HG03575 (cell line): ENCODE results near the gene WDR18.

ENCODE experiments used
- ATAC-seq: cut with Tn5 transposase; IDR thresholded peaks from one replicate; pipeline ENCODE4 v1.9.1; 2021; ENCODE audit not compliant: unreplicated experiment, insufficient number of reproducible peaks, low FRiP score; ENCODE audit errors: extremely low read depth

WDR18 gene

GRCh38 chr19:1000591-1001537 is 16.7 kb downstream of the WDR18 start:
- no peak for ATAC-seq

GRCh38 chr19:1001538-1002166 is 17.5 kb downstream of the WDR18 start:
- no peak for ATAC-seq

DNA sequence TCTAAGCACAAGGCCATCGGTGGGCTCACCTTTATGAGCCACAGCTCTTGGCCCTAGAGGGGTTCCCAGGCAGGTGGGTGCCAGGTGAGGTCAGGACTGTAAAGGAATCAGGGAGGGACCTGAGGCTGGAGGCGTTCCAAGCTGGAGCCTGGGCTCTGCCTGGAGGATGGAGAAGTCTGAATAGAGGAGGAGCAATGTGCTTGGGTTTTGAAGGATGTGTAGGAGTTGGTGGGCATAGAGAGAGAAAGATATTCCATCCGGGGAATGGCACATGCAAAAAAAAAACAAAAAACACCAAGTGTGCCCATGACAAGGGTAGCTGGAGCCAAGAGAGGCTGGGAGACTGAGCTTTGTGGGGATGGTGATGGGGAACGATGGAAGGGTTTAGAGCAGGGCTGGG is 18.5 kb downstream of the WDR18 start:
- no peak for ATAC-seq

DNA sequence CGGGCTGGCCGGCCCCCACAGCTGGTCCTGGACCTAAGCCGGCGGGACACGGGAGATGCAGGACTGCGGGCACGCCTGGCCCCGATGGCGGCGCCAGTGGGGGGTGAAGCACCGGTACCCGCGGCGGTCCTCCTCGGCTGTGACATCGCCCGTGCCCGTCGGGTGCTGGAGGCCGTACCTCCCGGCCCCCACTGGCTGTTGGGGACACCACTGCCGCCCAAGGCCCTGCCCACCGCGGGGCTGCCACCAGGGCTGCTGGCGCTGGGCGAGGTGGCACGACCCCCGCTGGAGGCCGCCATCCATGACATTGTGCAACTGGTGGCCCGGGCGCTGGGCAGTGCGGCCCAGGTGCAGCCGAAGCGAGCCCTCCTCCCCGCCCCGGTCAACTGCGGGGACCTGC is 19.1 kb downstream of the WDR18 start:
- ATAC-seq: no peak

- no peak for ATAC-seq
Observed at GRCh38 chr19:1004204-1004802, 20.2 kb downstream of the WDR18 start.

- no peak for ATAC-seq
Observed at GRCh38 chr19:1004803-1005664, 20.9 kb downstream of the WDR18 start.

DNA sequence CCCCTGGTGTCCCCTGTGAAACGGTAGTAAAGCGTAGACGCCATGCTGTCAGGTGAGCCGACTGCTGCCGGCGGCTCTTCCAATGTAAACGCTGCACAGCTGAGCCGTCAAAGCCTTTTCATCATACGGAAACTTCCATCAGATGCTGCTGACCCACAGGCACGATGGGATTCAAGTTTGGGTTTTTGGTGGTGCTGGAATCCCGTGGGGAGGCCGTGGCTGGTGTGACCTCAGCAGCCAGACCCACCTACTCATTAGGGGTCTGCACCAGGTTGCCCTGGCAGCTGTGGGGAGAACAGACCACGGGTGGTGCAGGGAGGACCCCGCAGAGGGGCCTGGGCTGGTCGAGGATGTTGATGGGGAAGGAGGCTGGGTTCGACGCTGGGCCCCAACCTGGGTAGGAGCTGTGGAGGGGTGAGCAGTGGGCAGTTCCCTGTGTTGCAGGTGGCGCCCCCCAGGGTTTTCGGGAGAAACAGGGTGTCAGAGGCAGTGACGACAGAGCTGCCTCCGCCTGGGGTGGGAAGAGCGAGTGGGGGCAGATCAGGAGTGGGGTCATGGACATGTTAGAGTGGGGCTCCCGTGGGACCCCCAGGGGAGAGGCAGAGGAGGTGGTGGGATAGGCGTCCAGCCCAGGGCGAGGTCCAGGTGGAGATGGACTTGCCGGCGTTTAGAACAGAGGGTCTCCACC is 22.7 kb downstream of the WDR18 start:
- ATAC-seq: no peak

- ATAC-seq: no peak
Observed at GRCh38 chr19:1007399-1008251, 23.5 kb downstream of the WDR18 start.

GRCh38 chr19:1008268-1009040 is 24.3 kb downstream of the WDR18 start:
- ATAC-seq: no peak

GRCh38 chr19:1009041-1009980 is 25.2 kb downstream of the WDR18 start:
- no peak for ATAC-seq

- no peak for ATAC-seq
Observed at GRCh38 chr19:1009981-1010538, 25.9 kb downstream of the WDR18 start.

DNA sequence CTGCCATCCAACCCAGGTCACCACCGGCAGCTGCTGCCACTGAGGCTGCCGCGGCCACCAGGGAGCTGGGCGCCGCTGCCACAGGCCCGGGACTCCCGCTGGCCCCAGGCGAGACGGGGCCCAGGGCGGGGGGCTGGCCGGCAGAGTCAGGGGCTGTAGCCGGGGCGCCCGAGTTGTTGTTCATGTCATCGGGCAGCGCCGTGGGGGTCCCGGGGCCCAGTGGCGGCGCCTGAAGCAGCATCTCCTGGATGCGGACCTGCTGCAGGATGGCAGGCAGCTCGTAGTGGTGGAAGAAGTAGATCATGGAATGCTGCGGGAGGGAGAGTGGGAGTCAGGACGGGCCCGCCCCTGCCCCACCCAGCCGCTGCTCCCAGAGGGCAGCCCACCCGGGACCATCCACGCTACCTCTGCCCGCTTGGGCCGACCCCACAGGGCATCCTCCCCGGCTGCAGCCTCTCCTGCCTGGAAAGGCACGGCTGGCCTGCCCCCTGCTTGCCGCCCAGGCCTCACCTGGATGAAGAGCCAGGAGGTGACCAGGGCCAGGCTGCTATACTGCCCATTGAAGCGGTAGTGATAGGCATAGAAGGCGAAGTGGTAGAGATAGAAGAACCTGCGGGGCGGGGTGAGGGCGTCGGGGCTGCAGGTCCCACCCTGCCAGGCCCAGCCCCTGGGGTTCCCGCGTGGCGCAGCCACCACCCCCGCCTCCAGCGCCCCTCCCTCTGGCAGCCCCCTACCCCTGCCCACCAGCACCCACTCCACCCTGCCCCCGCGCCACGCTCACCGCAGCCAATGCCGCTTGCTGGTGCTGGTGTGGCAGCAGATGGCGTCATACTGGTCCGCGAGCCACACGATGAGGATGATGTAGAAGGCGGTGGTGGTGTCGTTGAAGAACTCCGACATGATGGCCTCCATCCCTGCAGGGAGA is 26.7 kb downstream of the WDR18 start:
- ATAC-seq: no peak

DNA sequence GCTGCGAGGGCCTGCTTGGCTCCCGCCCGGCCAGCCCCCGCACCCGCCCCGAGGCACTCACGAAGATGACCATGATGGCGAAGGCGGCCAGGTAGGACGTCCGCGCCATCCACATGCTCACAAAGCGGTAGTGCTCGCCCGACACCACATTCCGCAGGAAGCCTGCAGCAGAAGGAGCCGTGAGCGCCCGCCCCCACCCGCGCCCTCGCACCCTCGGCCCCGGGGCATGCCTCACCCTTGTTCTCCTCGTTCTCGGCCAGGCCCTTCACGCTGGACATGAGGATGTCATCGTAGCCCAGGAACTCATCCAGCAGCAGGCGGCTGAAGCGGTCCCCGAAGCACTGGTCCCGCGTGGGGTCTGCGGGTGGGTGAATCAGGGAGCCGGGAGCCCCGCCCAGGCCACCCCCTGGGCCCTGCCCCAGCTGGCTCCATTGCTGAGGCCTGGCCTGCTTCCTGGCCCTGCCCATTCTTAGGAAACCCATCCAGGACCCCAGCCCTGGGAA is 27.7 kb downstream of the WDR18 start:
- ATAC-seq: no peak

DNA sequence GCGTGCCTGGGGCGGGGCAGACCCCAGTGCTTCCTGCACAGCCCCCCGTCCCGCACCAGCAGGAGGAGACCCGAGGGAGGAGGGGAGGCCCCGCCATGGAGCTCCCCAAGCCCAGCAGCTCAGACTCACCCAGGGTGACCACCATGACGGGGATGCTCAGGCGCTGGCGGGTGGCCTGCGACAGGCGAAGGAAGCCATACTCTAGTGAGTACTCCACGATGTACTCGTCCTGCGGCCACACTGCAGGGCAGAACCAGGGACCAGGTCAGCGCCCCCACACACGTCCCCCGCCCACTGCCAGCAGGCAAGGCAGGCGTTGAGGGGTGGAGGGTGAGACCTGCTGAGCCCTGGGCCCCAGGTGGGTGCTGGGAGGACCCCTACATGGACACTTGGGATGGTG is 28.2 kb downstream of the WDR18 start:
- ATAC-seq: no peak

DNA sequence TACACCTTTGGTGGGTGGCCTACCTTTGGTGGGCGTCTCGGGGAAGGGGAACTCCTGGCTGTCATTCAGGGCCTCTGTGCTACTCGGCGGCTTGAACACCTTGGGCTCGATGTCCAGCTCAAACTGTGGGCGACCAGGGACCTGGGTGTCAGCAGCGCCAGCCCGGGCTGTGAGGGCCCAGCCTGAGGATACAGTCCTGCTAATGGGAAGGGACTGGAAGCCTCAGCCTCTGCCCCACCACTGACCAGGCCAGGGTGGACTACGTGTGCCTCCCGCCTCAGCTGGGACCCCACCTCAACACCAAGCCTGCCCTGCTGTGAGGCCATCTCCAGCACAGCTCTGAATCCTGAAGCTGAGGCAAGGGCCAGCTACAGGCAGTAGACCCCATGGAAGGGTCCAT is 29.1 kb downstream of the WDR18 start:
- ATAC-seq: no peak
